DND-41 (cell line): ENCODE results near the gene B4GALT3.

Experiments used
- ATAC-seq: fragments of 200-7000 bp; cut with Tn5 transposase; 3 replicates; pipeline ENCODE4 v1.9.1; 2021; ENCODE audit warnings: low read depth; ENCODE audit not compliant: insufficient read depth
- DNase-seq: peaks from one replicate; pipeline ENCODE4 v3.0.0-alpha.2; 2020
- H2AFZ ChIP-seq: 2 replicates; pipeline ENCODE4 v1.6.0; 2012; ENCODE audit warnings: low read depth, low read length
- H3K27ac ChIP-seq: 2 replicates; pipeline ENCODE4 v1.5.1; 2012; ENCODE audit warnings: low read length, inconsistent platforms
- H3K27me3 ChIP-seq: fragments of 200-600 bp; sonication (generic); 2 replicates; pipeline ENCODE4 v1.6.0; 2012; ENCODE audit warnings: low read length, mild to moderate bottlenecking, inconsistent platforms; ENCODE audit not compliant: insufficient read depth, poor library complexity
- H3K36me3 ChIP-seq: 2 replicates; pipeline ENCODE4 v1.5.1; 2012; ENCODE audit warnings: low read length, inconsistent platforms; ENCODE audit not compliant: insufficient read depth
- H3K4me1 ChIP-seq: 2 replicates; pipeline ENCODE4 v1.5.1; 2012; ENCODE audit warnings: mild to moderate bottlenecking, low read length; ENCODE audit not compliant: insufficient read depth
- H3K4me2 ChIP-seq: 2 replicates; pipeline ENCODE4 v1.6.0; 2012; ENCODE audit warnings: mild to moderate bottlenecking, moderate library complexity, low read length, inconsistent platforms; ENCODE audit not compliant: insufficient read depth
- H3K4me3 ChIP-seq, 2 experiments: fragments of 200-600 bp in 1 of 2; shearing (Covaris generic) in 1 of 2; 2 replicates each; pipeline ENCODE4 v1.5.1; 2012 to 2016; ENCODE audit warnings: inconsistent platforms in 2 of 2, low read length in 2 of 2, mild to moderate bottlenecking in 2 of 2, low read depth in 1 of 2, moderate library complexity in 1 of 2
- H3K79me2 ChIP-seq: 2 replicates; pipeline ENCODE4 v1.6.0; 2012; ENCODE audit warnings: low read length, inconsistent platforms; ENCODE audit not compliant: insufficient read depth
- H3K9ac ChIP-seq: 2 replicates; pipeline ENCODE4 v1.6.0; 2012; ENCODE audit warnings: low read depth, mild to moderate bottlenecking, inconsistent platforms, low read length, moderate library complexity
- H3K9me3 ChIP-seq: 2 replicates; pipeline ENCODE4 v1.5.1; 2012; ENCODE audit warnings: low read length, moderate library complexity, mild to moderate bottlenecking, inconsistent platforms; ENCODE audit not compliant: insufficient read depth, severe bottlenecking
- H4K20me1 ChIP-seq: 2 replicates; pipeline ENCODE4 v1.6.0; 2012; ENCODE audit warnings: low read length; ENCODE audit not compliant: insufficient read depth
- EZH2 ChIP-seq: IDR thresholded peaks from 3 replicates; pipeline ENCODE4 v1.6.1; 2012; ENCODE audit warnings: borderline replicate concordance, low read depth, mild to moderate bottlenecking, moderate library complexity, low read length, inconsistent platforms; ENCODE audit not compliant: severe bottlenecking
- TF ChIP-seq, protein P1 (sequence below): IDR thresholded peaks from 2 replicates; pipeline ENCODE4 v1.5.1; 2012; ENCODE audit warnings: borderline replicate concordance, low read length, moderate library complexity, mild to moderate bottlenecking; ENCODE audit not compliant: poor library complexity, severe bottlenecking; ENCODE audit errors: extremely low read depth

Gene B4GALT3

DNA sequence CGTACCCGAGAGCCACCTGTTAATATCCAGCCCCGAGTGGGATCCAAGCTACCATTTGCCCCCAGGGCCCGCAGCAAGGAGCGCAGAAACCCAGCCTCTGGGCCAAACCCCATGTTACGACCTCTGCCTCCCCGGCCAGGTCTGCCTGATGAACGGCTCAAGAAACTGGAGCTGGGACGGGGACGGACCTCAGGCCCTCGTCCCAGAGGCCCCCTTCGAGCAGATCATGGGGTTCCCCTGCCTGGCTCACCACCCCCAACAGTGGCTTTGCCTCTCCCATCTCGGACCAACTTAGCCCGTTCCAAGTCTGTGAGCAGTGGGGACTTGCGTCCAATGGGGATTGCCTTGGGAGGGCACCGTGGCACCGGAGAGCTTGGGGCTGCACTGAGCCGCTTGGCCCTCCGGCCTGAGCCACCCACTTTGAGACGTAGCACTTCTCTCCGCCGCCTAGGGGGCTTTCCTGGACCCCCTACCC is 16.6 kb downstream of the B4GALT3 start:
- Histone ChIP-seq H3K27ac (no peak overlapping the region), H3K4me3 (peak overlapping the region in 1 of 2 experiments; percentile 79; a peak in 2 of 4 replicates), H3K4me2 (peak overlapping the region; percentile 88), H3K9ac (peak overlapping the region; percentile 87; the same call in 1 of the 2 replicates), H2AFZ (no peak overlapping the region), H3K9me3 (no peaks in the 10 kb centered on the region), H4K20me1 (no peaks in the 10 kb centered on the region), H3K27me3 (no peaks in the 10 kb centered on the region), H3K79me2 (peaks cover 22% of the 10 kb centered on the region), H3K4me1 (peaks cover 69% of the 10 kb centered on the region), H3K36me3 (peaks cover 68% of the 10 kb centered on the region)
- ATAC-seq (no peak), DNase-seq (no peak)
- TF ChIP-seq, protein P1, sequence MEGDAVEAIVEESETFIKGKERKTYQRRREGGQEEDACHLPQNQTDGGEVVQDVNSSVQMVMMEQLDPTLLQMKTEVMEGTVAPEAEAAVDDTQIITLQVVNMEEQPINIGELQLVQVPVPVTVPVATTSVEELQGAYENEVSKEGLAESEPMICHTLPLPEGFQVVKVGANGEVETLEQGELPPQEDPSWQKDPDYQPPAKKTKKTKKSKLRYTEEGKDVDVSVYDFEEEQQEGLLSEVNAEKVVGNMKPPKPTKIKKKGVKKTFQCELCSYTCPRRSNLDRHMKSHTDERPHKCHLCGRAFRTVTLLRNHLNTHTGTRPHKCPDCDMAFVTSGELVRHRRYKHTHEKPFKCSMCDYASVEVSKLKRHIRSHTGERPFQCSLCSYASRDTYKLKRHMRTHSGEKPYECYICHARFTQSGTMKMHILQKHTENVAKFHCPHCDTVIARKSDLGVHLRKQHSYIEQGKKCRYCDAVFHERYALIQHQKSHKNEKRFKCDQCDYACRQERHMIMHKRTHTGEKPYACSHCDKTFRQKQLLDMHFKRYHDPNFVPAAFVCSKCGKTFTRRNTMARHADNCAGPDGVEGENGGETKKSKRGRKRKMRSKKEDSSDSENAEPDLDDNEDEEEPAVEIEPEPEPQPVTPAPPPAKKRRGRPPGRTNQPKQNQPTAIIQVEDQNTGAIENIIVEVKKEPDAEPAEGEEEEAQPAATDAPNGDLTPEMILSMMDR, result no peak
- no peak for TF ChIP-seq EZH2

DNA sequence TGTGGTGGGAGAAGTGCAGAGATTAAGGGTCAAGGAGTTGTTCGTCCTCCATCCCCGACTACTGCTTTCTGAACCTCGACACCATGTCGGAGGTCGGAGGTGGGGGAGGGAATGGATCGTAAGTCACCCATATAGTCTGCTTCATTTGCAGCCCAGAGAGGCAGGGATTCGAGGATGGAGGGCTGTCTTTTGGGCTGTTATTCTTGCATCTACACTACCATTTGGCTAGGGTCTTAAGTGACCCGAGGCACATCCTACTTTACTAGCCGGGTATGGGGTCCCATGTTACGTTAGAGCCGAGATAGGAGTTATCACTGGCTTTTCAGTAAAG is 17.4 kb downstream of the B4GALT3 start:
- ATAC-seq (no peak), DNase-seq (no peak)
- Histone ChIP-seq H3K9me3 (no peaks in the 10 kb centered on the region), H4K20me1 (no peaks in the 10 kb centered on the region), H3K36me3 (peaks cover 65% of the 10 kb centered on the region), H3K27ac (peak overlapping the region; percentile 79), H3K79me2 (peaks cover 30% of the 10 kb centered on the region), H3K27me3 (no peaks in the 10 kb centered on the region), H2AFZ (peak overlapping the region; percentile 75), H3K4me1 (peaks cover 69% of the 10 kb centered on the region), H3K4me3 (peak overlapping the region; percentile 60 to 79; a peak in 3 of 4 replicates), H3K9ac (peak overlapping the region; percentile 87), H3K4me2 (peak overlapping the region; percentile 88)
- TF ChIP-seq, protein P1, result no peak
- TF ChIP-seq EZH2, result no peak

DNA sequence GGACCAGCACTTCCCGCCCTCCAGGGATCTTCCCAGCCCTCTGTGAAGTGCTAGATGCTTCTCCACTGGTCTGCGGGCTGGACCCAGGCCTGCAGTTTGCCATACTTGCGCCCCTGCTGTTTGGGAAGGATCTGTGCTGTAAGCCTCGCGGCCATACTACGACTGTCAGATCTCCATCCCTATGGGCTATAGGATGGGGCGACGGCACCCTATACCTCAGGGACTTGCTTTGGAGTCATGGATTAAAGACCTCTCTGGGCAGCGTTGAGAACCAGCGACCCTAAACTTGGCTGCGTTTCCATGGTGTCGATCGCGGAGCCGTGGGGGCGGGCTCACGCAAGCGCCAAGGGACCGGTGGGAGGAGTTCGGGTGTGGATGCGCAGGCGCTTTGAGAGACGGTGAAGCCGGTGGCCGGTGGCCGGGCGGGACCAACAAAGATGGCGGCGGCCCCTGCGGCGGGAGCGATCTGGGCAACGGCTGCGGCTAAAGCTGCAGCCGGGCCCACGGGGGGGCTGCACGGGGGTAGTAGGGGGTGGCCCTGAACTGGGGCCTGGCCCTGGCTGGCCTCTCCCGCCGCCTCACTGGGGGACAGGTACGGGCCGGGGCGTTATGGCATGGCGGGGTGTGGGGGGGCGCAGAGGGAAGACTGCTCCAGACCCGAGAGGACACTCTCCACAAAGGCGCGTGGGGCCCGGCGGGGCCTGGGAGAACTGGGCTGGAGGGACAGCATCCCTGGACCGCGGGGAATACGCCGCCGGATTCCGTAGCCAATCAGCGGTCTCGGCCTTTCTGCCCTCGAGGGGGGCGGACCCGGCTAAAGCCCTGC is 18.0 kb downstream of the B4GALT3 start, which contains the start of gene USP21:
Gene USP21, plus strand, starts transcription at position 414 of the 826 bp plus-strand sequence. CDS start 1,141 bp downstream, outside the sequence.
- ATAC-seq (peak; percentile 95), DNase-seq (peak; percentile 93)
- Histone ChIP-seq H3K4me1 (peaks cover 69% of the 10 kb centered on the region), H3K27ac (peak within 1 kb of the TSS; percentile 79), H3K79me2 (peaks cover 35% of the 10 kb centered on the region), H2AFZ (peak within 1 kb of the TSS; percentile 95), H3K9me3 (no peaks in the 10 kb centered on the region), H3K4me2 (peak within 1 kb of the TSS; percentile 88), H3K4me3 (peak within 1 kb of the TSS; percentile 60 to 79; a peak in 3 of 4 replicates), H3K9ac (peak within 1 kb of the TSS; percentile 87), H3K36me3 (peaks cover 61% of the 10 kb centered on the region), H4K20me1 (no peaks in the 10 kb centered on the region), H3K27me3 (no peaks in the 10 kb centered on the region)
- TF ChIP-seq, protein P1, result no peak
- TF ChIP-seq EZH2, result no peak
